H9 (cell line): ENCODE data around the gene OR12D1. TPM values are rescaled to one million over a fixed set of nuclear protein-coding genes. Genes with fewer than 3 reads are reported as not detected.

Source experiments
- DNase-seq: peaks from one replicate; pipeline ENCODE4 v3.0.0-alpha.2; 2017
- H2AFZ ChIP-seq: one replicate; pipeline ENCODE4 v1.6.1; 2013; ENCODE audit warnings: mild to moderate bottlenecking, low read length, control low read depth, moderate library complexity
- H2AK5ac ChIP-seq: 2 replicates; pipeline ENCODE4 v1.6.1; 2013; ENCODE audit warnings: low read length, control low read depth, mixed read lengths; ENCODE audit not compliant: insufficient read length
- H2BK120ac ChIP-seq: one replicate; pipeline ENCODE4 v1.6.1; 2013; ENCODE audit warnings: low read depth, mild to moderate bottlenecking, low read length, control low read depth, inconsistent platforms; ENCODE audit not compliant: poor library complexity, severe bottlenecking
- H2BK12ac ChIP-seq: 2 replicates; pipeline ENCODE4 v1.6.1; 2013; ENCODE audit warnings: low read length, control low read depth, mixed read lengths, low read depth; ENCODE audit not compliant: insufficient read length
- H2BK15ac ChIP-seq: 2 replicates; pipeline ENCODE4 v1.6.1; 2013; ENCODE audit warnings: low read depth, low read length, control low read depth
- H2BK20ac ChIP-seq: one replicate; pipeline ENCODE4 v1.6.1; 2013; ENCODE audit warnings: low read depth, mild to moderate bottlenecking, low read length, control low read depth, inconsistent platforms; ENCODE audit not compliant: poor library complexity, severe bottlenecking
- H2BK5ac ChIP-seq: 2 replicates; pipeline ENCODE4 v1.6.1; 2013; ENCODE audit warnings: low read length, control low read depth, mixed read lengths; ENCODE audit not compliant: insufficient read length
- H3K14ac ChIP-seq: 2 replicates; pipeline ENCODE4 v1.6.1; 2013; ENCODE audit warnings: low read length, control low read depth; ENCODE audit not compliant: insufficient read depth
- H3K18ac ChIP-seq: 2 replicates; pipeline ENCODE4 v1.6.1; 2013; ENCODE audit warnings: low read depth, mild to moderate bottlenecking, mixed read lengths, low read length, control low read depth; ENCODE audit not compliant: insufficient read length
- H3K23ac ChIP-seq: 2 replicates; pipeline ENCODE4 v1.6.1; 2013; ENCODE audit warnings: low read length, control low read depth, mixed read lengths, low read depth; ENCODE audit not compliant: insufficient read length
- H3K23me2 ChIP-seq: 2 replicates; pipeline ENCODE4 v1.6.1; 2013; ENCODE audit warnings: low read depth, mild to moderate bottlenecking, mixed read lengths, low read length, control low read depth; ENCODE audit not compliant: insufficient read length, poor library complexity, severe bottlenecking
- H3K27ac ChIP-seq: 2 replicates; pipeline ENCODE4 v1.5.1; 2013; ENCODE audit warnings: low read length, control low read depth, mixed read lengths, low read depth; ENCODE audit not compliant: insufficient read length
- H3K27me3 ChIP-seq: 2 replicates; pipeline ENCODE4 v1.6.1; 2013; ENCODE audit warnings: low read length, control low read depth, inconsistent platforms; ENCODE audit not compliant: insufficient read depth
- H3K4ac ChIP-seq: 2 replicates; pipeline ENCODE4 v1.6.1; 2013; ENCODE audit warnings: low read depth, mild to moderate bottlenecking, control low read depth, inconsistent platforms, low read length, moderate library complexity
- H3K4me1 ChIP-seq: 2 replicates; pipeline ENCODE4 v1.6.1; 2013; ENCODE audit warnings: low read length, control low read depth, inconsistent platforms; ENCODE audit not compliant: insufficient read depth
- H3K4me2 ChIP-seq: 2 replicates; pipeline ENCODE4 v1.6.1; 2013; ENCODE audit warnings: low read length, control low read depth, mixed read lengths; ENCODE audit not compliant: insufficient read length, insufficient read depth
- H3K56ac ChIP-seq: 2 replicates; pipeline ENCODE4 v1.6.1; 2013; ENCODE audit warnings: low read depth, mild to moderate bottlenecking, mixed read lengths, low read length, control low read depth; ENCODE audit not compliant: insufficient read length
- H3K79me1 ChIP-seq: 2 replicates; pipeline ENCODE4 v1.6.1; 2013; ENCODE audit warnings: low read depth, mild to moderate bottlenecking, moderate library complexity, low read length, control low read depth, inconsistent platforms; ENCODE audit not compliant: insufficient read depth, poor library complexity, severe bottlenecking
- H3K79me2 ChIP-seq: 2 replicates; pipeline ENCODE4 v1.6.1; 2013; ENCODE audit warnings: low read length, control low read depth, inconsistent platforms; ENCODE audit not compliant: insufficient read depth
- H3K9ac ChIP-seq: 2 replicates; pipeline ENCODE4 v1.6.1; 2013; ENCODE audit warnings: low read length, control low read depth, mixed read lengths; ENCODE audit not compliant: insufficient read length; ENCODE audit errors: extremely low read depth
- H3K9me3 ChIP-seq: one replicate; pipeline ENCODE4 v1.6.1; 2013; ENCODE audit warnings: low read depth, low read length, inconsistent platforms; ENCODE audit not compliant: control insufficient read depth
- H3T11ph ChIP-seq: one replicate; pipeline ENCODE4 v1.6.1; 2013; ENCODE audit warnings: mild to moderate bottlenecking, low read length, control low read depth, inconsistent platforms
- H4K20me1 ChIP-seq: one replicate; pipeline ENCODE4 v1.6.1; 2013; ENCODE audit not compliant: control insufficient read depth, insufficient read length, insufficient read depth
- H4K5ac ChIP-seq: 2 replicates; pipeline ENCODE4 v1.6.1; 2013; ENCODE audit warnings: low read depth, mild to moderate bottlenecking, mixed read lengths, low read length, control low read depth; ENCODE audit not compliant: insufficient read length
- H4K8ac ChIP-seq: replicated peaks from 2 replicates; pipeline ENCODE4 v1.6.1; 2013; ENCODE audit warnings: low read length, control low read depth, mixed read lengths, low read depth; ENCODE audit not compliant: insufficient read length
- H4K91ac ChIP-seq: 2 replicates; pipeline ENCODE4 v1.6.1; 2013; ENCODE audit warnings: low read depth, mild to moderate bottlenecking, moderate library complexity, mixed read lengths, low read length, control low read depth; ENCODE audit not compliant: insufficient read length
- H3K27ac Mint-ChIP-seq, 3 experiments: 2 replicates in 2 of 3; 3 replicates in 1 of 3; pipeline ENCODE4 v1.8.0; 2020 to 2021; ENCODE audit warnings: mixed read lengths in 3 of 3, mild to moderate bottlenecking in 1 of 3, moderate library complexity in 1 of 3
- H3K27me3 Mint-ChIP-seq: 2 replicates; pipeline ENCODE4 v1.8.0; 2021; ENCODE audit warnings: low read depth, mild to moderate bottlenecking, moderate library complexity, mixed read lengths
- H3K36me3 Mint-ChIP-seq, 3 experiments: 2 replicates in 2 of 3; 3 replicates in 1 of 3; pipeline ENCODE4 v1.8.0; 2020 to 2021; ENCODE audit warnings: low read depth in 3 of 3, mixed read lengths in 3 of 3; ENCODE audit not compliant: insufficient read depth in 1 of 3
- H3K4me1 Mint-ChIP-seq, 2 experiments: 2 replicates each; pipeline ENCODE4 v1.8.0; 2020; ENCODE audit warnings: mixed read lengths in 2 of 2
- H3K4me3 Mint-ChIP-seq, 2 experiments: 2 replicates in 1 of 2; 3 replicates in 1 of 2; pipeline ENCODE4 v1.8.0; 2020 to 2021; ENCODE audit warnings: mild to moderate bottlenecking in 2 of 2, mixed read lengths in 2 of 2, moderate library complexity in 1 of 2
- H3K9me3 Mint-ChIP-seq, 2 experiments: 2 replicates in 1 of 2; 3 replicates in 1 of 2; pipeline ENCODE4 v1.8.0; 2020; ENCODE audit warnings: mild to moderate bottlenecking in 2 of 2, mixed read lengths in 2 of 2, moderate library complexity in 1 of 2
- WGBS: extraction: QIAGEN DNeasy Blood & Tissue Kit; methylation state at CpG from one replicate; pipeline ENCODE4 v1.1.7; 2013; ENCODE audit warnings: missing lambda C conversion rate, low lambda C conversion rate, mixed read lengths; ENCODE audit not compliant: insufficient read length; ENCODE audit errors: extremely low coverage; 5-methylcytosine and 5-hydroxymethylcytosine counted together
- total RNA-seq: library from RNA; stranded (reverse); gene quantifications from 2 replicates; pipeline ENCODE4 v1.2.1, GENCODE V29; 2021
- TF ChIP-seq, protein P1 (sequence below): fragments of 200-600 bp; sonication (generic); conservative IDR thresholded peaks from 3 replicates; pipeline ENCODE4 v1.8.0; 2021; ENCODE audit warnings: antibody characterized with exemption, mild to moderate bottlenecking

Gene OR12D1
- total RNA-seq, 1 experiment from 2014 or later: not detected

DNA sequence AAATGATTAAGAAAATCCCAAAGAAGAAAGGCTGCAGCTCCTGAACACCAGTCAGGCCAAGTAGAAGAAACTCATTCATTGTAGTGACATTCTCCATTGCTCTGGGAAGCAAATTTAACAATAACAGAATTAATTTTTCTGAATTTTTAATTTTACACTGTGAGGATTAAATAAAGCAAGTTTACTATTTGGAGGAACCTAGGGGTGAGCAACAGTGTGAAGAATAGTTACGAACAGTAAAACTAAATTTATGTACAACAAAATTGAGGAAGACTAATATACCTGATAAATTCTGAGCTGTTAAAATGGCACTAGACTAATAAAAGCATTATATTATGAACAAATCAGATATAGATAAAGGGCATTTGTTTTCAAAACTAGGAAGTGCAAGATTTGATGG lies 39.5 kb upstream of the OR12D1 start, which contains the start of gene OR12D3:
Gene OR12D3, minus strand, starts transcription at position 101 of the 400 bp plus-strand sequence. Its CDS starts 4 bp downstream, at position 97.
- Histone ChIP-seq H2BK120ac (no peak within 1 kb of the TSS), H3K4me1 (no peaks in the 10 kb centered on the region), H3K79me2 (no peaks in the 10 kb centered on the region), H3T11ph (no peak within 1 kb of the TSS), H3K79me1 (no peaks in the 10 kb centered on the region), H4K20me1 (no peaks in the 10 kb centered on the region), H3K56ac (no peak within 1 kb of the TSS), H3K18ac (no peak within 1 kb of the TSS), H2BK15ac (no peak within 1 kb of the TSS), H3K4ac (no peak within 1 kb of the TSS), H3K14ac (no peak within 1 kb of the TSS), H4K91ac (no peak within 1 kb of the TSS), H3K27me3 (no peaks in the 10 kb centered on the region), H3K27ac (no peak within 1 kb of the TSS), H3K23ac (no peak within 1 kb of the TSS), H3K23me2 (no peaks in the 10 kb centered on the region), H2AFZ (no peak within 1 kb of the TSS), H2BK20ac (no peak within 1 kb of the TSS), H2BK12ac (no peak within 1 kb of the TSS), H4K8ac (no peak within 1 kb of the TSS), H4K5ac (no peak within 1 kb of the TSS), H2AK5ac (no peak within 1 kb of the TSS), H3K9me3 (no peaks in the 10 kb centered on the region), H3K4me2 (no peak within 1 kb of the TSS), H2BK5ac (no peak within 1 kb of the TSS), H3K9ac (no peak within 1 kb of the TSS)
- no peak within 1 kb of the TSS for H3K27ac Mint-ChIP-seq
- DNase-seq: no peak
- no peak within 1 kb of the TSS for H3K4me3 Mint-ChIP-seq
- WGBS: no CpG with 5 or more reads among the region's 1 CpG
- peaks cover 2 to 4% of the 10 kb centered on the region in 2 experiments; a peak in 1 of 4 replicates for H3K4me1 Mint-ChIP-seq
- H3K27me3 Mint-ChIP-seq: no peaks in the 10 kb centered on the region
- H3K9me3 Mint-ChIP-seq: no peaks in the 10 kb centered on the region
- TF ChIP-seq, protein P1, sequence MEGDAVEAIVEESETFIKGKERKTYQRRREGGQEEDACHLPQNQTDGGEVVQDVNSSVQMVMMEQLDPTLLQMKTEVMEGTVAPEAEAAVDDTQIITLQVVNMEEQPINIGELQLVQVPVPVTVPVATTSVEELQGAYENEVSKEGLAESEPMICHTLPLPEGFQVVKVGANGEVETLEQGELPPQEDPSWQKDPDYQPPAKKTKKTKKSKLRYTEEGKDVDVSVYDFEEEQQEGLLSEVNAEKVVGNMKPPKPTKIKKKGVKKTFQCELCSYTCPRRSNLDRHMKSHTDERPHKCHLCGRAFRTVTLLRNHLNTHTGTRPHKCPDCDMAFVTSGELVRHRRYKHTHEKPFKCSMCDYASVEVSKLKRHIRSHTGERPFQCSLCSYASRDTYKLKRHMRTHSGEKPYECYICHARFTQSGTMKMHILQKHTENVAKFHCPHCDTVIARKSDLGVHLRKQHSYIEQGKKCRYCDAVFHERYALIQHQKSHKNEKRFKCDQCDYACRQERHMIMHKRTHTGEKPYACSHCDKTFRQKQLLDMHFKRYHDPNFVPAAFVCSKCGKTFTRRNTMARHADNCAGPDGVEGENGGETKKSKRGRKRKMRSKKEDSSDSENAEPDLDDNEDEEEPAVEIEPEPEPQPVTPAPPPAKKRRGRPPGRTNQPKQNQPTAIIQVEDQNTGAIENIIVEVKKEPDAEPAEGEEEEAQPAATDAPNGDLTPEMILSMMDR: no peak
- H3K36me3 Mint-ChIP-seq: no peaks in the 10 kb centered on the region
